Kasumi-1 (cell line): ENCODE results near the gene IKZF1.
A peak's percentile ranks its signal among the peaks of the same experiment; 100 is the strongest.

Experiments
- DNase-seq, 2 experiments: peaks; one replicate each; lab custom pipeline; 2025; lab: John Stamatoyannopoulos, UW

The IKZF1 gene

DNA sequence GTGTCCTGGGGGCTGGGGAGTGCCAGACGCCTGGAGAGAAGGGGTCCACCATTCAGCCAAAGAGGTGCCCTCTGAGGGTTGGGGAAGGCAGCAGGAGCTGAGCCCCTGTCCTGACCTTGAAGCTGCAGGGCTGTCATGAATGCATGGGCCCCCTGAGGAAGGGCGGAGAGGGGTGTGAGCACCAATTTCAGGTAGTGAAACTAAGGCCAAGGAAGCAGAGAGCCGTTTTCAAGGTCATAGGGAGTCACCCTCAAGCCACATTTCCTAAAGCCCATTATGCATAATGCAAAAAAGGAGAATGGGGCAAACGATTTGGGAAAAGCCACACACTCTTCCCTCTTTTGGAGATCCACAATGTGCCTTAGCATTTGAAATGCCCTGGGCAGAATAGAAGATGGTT is 108.5 kb downstream of the IKZF1 start:
- DNase-seq: no peak

DNA sequence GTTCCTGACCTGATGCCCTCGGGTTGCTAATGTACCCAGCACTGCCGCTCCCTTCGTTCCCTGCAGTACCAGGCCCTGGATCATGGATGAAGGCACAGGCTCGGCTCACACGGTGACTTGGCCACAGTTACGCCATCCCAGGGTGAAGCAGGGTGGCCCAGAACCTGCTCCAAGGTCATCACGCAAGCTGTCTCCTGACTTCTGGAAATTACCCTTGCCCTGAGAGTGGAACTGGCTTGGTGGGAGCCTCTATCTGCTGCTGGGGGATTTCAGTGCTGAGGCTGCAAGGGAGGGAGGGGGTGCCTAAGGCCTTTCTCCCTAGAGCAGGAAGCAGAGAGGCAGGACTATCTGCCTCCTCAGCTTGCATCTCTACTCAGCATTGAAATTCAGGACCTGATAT is 109.0 kb downstream of the IKZF1 start:
- no peak for DNase-seq

DNA sequence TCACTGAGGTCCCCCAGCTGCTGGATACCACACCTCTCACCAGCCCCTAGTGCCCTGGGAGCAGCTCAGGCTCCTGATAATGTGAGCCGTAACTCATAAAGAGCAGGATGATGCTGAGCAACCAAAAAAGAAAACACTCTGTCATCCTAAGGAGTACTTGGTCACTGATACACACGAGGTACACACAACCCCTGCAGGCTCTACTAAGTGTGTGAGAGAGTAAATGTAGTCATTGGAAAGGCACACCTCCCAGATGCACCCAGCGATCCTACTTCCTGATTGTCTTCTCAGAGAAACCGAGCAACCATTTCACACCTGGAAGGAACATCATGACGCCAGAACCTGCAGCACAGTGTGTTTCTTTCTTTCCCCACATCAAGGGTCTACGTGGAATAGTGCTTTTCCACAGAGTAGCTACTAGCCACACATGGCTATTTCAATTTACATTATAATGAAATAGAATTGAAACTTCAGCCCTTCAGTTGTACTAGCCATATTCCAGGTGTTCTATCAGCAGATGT is 111.4 kb downstream of the IKZF1 start:
- DNase-seq: no peak

DNA sequence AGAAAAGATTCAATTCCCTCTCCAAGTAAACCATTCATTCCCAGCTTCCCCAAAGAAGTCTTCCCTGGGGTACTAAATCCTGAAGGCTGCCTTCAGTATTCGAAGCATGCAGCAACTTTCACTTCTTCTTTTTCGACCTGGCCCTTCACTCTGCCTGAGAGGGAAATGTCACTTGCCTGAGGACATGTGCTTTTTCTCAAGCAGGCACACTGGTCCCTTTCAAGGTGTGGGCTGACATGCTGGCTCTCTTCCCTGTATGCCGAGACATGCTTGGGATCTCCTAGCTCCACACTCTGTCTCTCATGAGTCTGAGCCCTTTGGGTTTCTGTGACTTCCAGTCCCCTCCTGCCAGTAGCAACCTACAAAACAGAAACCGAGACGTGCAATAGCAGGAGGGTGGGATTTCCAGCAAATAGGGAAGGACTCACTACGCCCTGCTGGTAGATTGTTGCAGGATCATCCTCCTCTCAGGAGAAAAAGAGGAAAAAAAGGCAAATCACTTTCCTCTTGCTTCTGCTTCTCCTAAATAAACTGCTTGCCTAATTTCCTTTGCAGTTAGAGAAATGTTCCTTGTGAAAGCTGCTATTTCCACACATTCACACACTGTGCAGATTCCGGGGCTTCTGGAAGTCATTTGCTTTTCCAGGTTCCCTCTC is 112.1 kb downstream of the IKZF1 start:
- DNase-seq: peak; percentile 85 to 90

DNA sequence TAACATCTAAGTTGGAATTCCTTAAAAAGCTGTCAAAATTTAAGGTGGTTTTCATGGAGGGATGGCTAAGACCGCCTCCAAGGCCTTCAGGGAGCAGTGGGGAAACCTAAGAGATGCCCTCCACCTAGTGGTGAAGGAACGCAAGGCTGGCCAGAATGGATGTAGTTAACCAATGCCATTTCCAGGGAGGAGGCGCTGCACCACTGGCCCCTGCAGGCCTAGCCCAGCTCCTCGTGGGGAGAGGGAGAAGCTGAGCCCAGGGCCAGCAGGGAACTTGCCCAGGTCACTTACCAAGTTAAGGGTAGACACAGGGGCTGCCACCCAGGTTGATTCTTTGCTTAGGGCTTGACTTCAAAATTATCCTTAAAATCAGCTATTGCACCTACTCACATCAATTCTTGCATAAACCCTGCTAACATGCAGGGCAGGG is 113.6 kb downstream of the IKZF1 start:
- DNase-seq: peak; percentile 96 to 98

DNA sequence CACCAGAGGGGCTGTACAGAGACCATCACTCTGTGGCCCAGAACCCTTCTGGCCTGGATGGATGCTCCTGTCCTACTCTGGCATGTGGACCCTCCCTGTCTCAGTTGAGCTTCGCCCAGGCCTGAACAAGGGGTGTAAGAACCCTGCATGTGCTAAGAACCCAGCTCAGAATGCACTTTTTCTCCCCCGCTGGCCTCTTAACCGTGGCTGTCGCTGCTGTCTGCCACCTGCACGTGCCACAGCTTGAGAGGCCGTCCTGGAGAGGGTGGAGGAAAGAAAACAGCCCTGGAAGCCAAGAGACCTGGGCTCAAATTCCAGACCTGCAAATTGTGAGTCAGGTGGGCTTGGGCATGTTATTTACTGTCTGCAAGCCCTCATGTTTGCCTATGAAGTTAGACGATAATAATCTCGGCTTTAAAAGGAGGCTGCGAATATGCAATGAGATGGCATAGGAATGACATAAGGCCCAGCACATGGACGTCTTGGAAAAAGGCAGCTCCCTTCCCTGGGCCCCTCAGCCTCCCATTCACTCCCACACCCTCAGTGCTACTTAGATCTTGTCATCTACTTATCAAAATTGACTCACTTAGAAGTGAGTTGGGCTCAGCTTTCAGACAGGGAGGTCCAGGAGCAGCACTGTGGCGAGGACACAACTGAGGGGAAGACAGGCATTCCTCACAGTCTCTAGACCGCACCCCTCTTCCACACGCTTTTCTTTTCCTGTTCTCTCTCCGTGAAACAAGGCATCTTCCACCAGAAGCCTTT is 114.2 kb downstream of the IKZF1 start:
- no peak for DNase-seq

DNA sequence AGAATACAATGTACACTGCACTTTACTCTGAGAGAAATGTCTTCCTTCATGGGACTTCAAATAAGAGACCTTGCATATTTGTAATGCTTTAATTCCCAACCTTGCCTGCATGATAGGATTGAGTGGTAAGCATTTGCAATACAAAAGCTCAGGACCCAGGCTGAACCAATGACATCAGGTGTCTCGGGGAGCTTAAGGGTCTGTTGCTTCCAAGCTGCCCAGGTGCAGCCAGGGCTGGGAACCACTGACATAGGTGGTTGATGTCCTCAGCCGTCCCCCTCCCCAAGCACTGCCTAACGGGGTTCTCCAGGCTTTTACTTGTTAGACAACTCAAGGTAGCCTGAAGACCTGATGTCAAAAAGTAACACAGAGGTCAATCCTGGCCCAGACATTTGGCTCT is 116.5 kb downstream of the IKZF1 start:
- no peak for DNase-seq

DNA sequence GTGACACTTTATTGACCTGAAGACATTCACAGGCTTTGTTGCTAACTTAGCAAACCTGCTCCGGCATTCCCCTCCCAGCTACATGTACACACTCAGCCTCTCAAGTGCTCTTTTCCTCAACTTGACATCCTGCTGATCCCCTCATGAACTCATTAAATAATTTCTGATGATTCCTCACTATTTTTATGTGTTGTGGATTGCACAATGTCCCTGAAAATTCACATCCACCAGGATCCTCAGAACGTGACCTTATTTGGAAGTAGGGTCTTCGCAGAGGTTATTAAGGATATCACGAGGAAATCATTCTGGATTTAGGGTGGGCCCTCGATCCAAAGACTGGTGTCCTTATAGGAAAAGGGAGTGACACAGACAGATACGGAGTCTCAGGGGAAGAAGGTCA is 118.3 kb downstream of the IKZF1 start:
- DNase-seq: no peak

DNA sequence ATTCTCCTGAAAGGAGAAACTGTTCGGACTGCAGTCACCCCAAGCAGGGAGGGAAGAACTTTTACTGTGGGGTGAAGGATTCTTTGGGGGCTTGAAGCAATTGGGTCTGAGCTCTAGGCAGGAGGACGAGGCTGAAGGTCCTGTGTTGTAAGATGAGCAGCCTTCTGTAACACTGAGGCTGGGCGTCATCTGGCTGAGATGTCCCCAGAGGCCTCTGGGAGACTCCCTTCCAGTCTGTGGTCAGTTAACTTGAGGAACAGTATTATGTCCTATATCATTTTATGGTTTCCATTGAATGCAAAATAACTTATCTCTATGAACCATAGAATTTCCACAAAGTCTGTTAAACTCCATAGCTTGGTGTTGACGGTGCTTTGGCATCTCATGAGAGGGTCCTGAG is 119.3 kb downstream of the IKZF1 start:
- DNase-seq: no peak

DNA sequence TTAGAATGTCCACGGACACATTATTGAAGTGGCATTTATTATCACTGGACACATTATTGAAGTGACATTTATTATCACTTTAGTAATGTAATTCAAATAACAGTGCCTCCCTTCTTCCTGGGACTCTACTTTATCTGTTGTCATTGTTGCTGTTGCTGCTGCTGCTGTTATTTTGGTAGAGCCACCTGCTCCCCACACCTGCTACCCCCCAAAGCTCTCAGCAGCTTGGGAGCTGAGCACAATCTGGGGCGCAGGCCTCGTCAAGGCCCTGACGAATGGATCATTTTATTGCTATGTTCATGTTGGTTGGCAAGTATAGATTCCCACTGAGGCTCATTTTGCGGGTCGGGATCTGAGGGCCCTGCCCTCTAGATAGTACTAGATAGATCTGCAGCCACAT is 120.8 kb downstream of the IKZF1 start:
- DNase-seq: no peak

DNA sequence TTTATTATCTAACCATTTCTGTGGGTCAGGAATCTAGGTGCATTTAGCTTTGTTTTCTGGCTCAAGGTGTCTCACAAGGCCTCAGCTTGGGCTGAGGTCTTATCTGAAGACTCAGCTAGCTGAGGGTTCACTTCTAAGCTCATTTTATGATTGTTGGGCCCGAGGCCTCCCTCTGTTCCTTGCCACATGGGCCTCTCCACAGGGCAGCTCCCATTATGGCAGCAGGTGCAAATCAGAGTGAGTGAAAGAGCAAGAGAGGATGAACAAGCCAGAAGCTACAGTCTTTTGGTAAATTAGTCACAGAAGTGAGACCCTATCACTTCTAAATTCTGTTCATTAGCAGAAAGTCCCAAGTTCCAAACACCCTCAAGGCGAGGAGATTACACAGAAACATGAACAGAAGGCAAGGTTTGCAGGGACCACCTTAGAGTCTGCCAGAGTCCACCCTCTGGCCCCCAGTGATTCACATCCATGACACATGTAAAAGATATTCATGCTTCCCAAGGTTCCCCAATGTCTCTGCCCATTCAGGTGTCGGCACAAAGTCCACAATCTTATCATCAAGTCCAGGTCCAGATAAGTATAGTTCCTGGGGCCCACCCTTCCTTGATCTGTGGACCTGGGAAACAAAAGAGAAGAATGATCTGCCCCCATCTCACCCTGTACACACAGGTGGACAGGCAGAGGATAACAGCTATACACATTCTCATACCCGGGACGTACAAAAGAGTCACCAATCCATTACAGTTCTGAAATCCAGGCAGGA is 121.9 kb downstream of the IKZF1 start:
- DNase-seq: no peak

DNA sequence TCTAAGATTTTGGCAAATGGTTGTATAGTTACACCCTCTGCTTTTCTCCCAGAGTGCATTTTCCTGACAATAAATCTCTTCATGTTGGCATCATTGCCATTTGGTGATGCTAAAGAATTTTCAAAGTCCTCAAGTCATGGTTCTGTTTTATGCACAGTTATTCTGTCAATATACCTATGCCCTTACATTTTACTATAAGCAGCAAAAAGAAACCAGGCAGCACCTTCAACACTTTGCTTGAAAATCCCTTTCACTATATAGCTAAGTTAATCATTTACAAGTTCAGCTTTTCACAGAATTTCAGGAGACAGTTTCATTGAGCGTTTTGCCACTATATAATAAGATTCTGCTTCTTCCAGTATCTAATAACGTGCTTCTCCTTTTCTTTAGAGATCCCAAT is 123.0 kb downstream of the IKZF1 start:
- no peak for DNase-seq

DNA sequence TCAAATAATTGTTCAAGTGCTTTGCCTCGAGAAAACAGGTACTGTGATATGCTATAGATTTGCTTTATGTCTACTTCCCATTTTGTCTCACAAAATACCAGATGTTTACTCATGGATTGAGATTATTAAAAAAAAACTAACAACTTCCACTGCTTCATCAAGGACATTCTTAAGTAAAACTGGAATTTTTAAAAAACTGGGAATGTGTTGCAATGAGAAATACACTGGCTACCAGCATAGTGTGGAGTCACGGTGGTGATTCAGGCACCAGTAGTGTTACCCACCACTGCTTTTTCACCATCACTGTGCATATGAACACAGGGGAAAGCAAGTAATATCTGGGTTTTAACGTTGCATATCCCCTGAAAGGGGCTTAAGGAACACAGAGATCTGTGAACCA is 124.4 kb downstream of the IKZF1 start:
- no peak for DNase-seq

DNA sequence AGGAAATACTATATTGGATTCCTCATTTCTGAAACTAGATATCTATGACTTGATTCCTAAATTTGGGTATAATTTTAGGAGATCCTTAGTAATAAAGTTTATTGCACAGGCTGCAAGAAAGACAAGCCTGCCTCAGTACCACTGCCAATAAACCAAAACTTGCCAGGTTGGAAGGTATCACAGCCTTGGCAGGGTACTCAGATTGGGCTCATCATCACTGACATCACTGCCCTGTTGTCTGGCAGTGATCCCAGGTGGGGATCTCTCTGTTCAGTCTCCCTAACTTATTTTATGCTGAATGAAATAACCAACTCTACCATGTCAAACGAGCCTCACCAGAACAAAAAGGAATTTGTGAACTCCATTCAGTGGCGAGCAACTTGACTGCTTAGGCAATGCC is 126.8 kb downstream of the IKZF1 start:
- DNase-seq: no peak

DNA sequence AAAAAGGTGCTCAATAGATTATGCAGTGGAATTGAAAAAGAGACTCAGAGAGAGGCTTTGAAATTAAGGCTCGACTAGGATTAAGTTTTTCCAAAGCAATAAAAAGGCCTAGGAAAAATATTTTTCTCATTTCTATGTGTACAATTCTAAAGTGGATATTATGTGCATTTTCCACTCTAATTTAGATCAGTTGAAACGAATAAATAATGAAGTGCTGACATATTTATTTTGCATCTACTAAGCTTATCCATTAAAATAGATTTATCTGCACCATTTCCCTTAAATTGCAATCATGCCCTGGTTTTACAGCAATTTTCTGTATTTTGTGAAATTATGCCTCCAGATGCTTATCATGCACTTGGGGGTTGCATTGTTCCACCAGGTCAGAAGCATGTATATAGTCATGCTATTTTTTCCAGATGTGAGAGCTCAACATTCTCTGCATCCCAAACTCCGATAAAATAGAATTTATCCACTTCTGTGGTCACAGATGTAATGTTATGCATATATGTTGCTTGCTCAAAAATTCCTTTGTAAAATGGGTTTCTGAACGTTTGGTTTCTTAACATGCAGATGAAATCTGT is 127.3 kb downstream of the IKZF1 start:
- DNase-seq: no peak

DNA sequence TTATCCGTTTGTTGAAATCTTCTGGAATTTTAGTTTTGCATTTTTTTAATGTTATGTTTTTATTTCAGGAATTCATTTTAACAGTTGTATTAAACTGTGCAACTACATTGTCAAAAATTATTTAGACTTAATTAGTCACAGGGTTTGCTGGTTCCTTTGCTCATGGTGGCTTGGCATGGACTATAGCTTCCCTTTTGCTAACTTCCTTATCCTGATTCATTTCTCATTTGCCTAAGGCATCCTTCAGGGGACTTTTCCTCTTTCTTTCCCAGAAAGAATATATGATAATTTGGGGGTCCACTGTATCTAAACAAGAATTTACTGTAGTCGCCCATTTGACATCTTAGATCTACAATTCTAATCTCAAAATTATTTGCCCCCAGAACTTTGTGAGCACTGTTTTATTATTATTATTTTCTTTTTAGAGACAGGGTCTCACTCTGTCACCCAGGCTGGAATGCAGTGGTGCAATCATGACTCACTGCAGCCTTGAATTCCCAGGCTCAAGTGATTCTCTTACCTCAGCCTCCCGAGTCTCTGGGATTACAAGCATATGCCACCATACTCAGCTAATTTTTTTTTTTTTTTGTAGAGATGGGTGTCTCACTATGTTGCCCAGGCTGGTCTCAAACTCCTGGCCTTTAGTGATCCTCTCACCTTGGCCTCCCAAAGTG is 131.8 kb downstream of the IKZF1 start:
- DNase-seq: peak; percentile 31 to 46

DNA sequence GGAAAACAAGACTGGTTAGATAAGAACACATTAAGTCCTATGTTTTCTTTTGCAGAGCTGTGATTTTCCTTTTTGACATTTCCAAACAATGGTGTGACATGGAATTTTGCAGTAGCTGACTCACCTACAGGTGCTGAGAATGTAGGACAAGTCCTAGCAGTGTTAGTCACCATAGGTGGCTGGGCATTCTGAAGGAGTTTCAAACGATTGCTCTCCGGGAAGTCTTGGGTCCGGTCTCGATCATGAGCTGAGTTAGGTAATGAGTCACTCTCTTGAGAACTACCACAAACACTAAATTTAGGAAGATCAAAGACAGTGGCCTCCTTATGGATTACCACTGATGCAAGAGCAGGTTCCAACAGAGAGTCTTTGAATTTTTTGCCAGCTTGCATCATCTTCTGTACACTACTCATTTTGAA is 142.0 kb downstream of the IKZF1 start:
- no peak for DNase-seq

DNA sequence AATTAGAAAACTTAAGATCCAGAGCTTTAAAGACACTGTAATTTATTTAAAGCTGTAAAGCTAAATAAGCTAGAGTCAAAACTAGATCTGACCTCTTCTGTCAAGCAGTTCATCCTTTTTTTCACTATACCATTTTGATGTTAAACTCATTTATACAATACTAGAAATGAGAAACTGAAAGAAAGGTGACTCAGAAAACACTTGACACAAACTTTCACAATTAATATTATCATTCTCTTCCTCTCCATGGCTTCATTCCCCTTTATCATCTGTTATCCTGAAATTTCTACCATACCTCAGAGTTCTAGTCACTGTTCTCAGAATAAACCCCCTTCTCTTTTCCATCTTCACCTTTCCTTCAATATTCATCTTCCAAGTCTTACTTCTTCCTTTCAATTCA is 144.3 kb downstream of the IKZF1 start:
- no peak for DNase-seq

DNA sequence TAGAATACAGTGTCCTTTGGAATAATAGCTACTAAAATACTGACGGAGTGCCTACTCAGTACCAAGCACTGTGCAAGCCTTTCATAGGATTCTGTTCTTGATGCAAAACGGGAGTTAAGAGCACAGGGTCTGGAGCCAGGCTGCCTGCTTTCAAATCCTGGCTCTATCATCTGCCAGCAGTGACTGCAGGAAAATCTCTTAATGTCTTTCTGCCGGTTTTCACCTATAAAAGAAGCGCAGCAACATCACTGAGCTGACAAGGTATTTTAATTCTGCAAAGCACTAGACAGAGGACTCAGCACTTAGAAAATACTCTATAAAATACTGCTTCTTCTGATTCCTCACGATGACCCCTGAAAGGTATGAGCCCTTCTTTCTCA is 145.0 kb downstream of the IKZF1 start:
- DNase-seq: peak in 1 of 2 experiments; percentile 29

DNA sequence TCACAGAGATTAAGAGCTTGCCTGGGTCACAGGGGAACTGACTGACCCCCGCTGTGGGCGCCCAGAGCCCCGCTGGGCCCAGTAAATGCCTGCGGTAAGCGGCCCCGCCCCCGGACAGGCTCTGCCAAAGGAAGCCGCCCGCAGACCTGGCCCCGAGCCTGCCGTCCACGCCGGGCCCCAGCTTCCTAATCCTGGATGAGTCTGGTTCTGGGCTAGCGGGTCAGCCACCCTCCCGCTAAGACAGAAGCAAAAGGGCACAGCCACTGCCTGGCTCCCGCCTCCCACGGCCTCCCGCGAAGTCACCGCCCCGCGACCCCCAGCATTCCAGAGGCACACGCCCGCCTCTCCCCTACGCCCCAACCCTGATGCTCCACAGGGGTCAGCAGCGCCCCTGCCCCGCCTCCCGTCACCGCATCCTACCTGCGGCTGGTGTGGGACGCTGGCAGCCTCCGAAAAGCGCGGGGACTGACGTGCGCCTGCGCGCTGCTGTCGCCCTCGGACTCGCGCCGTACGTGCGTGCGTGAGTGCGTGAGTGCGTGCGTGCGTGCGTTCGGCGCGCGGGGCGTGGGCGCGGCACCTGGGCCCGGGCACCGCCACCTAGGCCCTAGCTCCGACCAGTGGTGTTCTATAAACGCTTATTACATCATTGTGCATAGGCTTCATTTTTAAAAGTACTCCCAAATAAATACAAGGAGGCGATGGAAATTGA is 145.5 kb downstream of the IKZF1 start, which contains the start of gene FIGNL1:
FIGNL1 (minus strand) TSS at position 470 of the 709 bp plus-strand sequence. CDS start 3,063 bp downstream, outside the sequence.
- peak; percentile 77 to 83 for DNase-seq

DNA sequence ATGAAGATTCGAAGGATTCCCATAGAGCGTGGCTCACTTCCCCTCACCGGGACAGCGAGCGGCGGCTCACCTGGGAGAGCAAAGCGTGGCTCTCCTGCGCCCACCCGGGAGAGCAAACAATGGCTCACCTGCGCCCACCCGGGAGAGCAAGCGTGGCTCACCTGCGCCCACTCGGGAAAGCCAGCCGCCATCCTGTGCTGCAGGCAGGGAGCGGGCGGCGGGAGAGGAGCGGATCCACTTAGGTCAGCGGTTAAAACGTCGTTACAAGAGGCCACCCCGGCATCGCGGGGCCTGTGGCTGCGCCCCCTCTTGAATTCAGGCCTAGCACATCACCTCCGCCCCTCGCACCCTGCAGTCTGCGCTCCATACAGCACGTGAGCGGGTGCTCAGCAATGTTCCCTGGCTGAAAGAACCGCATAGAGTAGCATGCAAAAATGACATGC is 146.1 kb downstream of the IKZF1 start:
- DNase-seq: peak in 1 of 2 experiments; percentile 17
